ENCODE measurements around the gene DUSP21. TPM values are rescaled to one million over a fixed set of nuclear protein-coding genes. Genes with fewer than 3 reads are reported as not detected.
"Not testable (repeated sequence)": the region's sequence is repeated elsewhere in the genome, so short reads cannot be mapped to it uniquely, and the experiment has no call there.

DUSP21 gene
- total RNA-seq = not detected

- no peak within 1 kb of the TSS for H3K27ac Mint-ChIP-seq
- POLR2A ChIA-PET = no interaction called here
These were observed at the start of gene DUSP21 for GRCh38 chrX:44843753-44844152. Gene DUSP21 (plus strand): TSS chrX:44844021. CDS start chrX:44844133, 112 bp downstream.

GRCh38 chrX:44795945-44796450, 47.8 kb upstream of the DUSP21 start:
- Mint-ChIP-seq H3K4me1 (ENCODE audit: low read depth) (no peaks in the 10 kb centered on the region), H3K27ac (no peak overlapping the region), H3K4me3 (no peak overlapping the region), H3K36me3 (ENCODE audit: low read depth) (no peaks in the 10 kb centered on the region), H3K9me3 (ENCODE audit: insufficient read depth) (no peaks in the 10 kb centered on the region), H3K27me3 (ENCODE audit: low read depth) (no peaks in the 10 kb centered on the region)
- DNase-seq (no peak), ATAC-seq (no peak)
- POLR2A ChIA-PET = no interaction called here
- CTCF ChIA-PET = no interaction called here

More at GRCh38 chrX:44843753-44844152, at the start of gene DUSP21:
- Mint-ChIP-seq H3K4me3 (no peak within 1 kb of the TSS), H3K27me3 (ENCODE audit: low read depth) (no peaks in the 10 kb centered on the region), H3K4me1 (ENCODE audit: low read depth) (no peaks in the 10 kb centered on the region), H3K9me3 (ENCODE audit: insufficient read depth) (no peaks in the 10 kb centered on the region), H3K36me3 (ENCODE audit: low read depth) (no peaks in the 10 kb centered on the region)
- CTCF ChIA-PET = no interaction called here
- ATAC-seq (no peak), DNase-seq (no peak)

GRCh38 chrX:44802613-44803012, 41.2 kb upstream of the DUSP21 start:
- no peak for ATAC-seq
- Mint-ChIP-seq H3K27ac (no peak overlapping the region), H3K4me1 (ENCODE audit: low read depth) (no peaks in the 10 kb centered on the region), H3K9me3 (ENCODE audit: insufficient read depth) (no peaks in the 10 kb centered on the region), H3K36me3 (ENCODE audit: low read depth) (no peaks in the 10 kb centered on the region), H3K4me3 (no peak overlapping the region), H3K27me3 (ENCODE audit: low read depth) (no peaks in the 10 kb centered on the region)
- POLR2A ChIA-PET = no interaction called here
- CTCF ChIA-PET = no interaction called here
- DNase-seq = no peak

- CTCF ChIA-PET = no interaction called here
- POLR2A ChIA-PET = no interaction called here
- no peak for ATAC-seq
- Mint-ChIP-seq H3K36me3 (ENCODE audit: low read depth) (no peaks in the 10 kb centered on the region), H3K27ac (no peak overlapping the region), H3K9me3 (ENCODE audit: insufficient read depth) (no peaks in the 10 kb centered on the region), H3K4me3 (no peak overlapping the region), H3K4me1 (ENCODE audit: low read depth) (no peaks in the 10 kb centered on the region), H3K27me3 (ENCODE audit: low read depth) (no peaks in the 10 kb centered on the region)
- DNase-seq = no peak
These were observed 28.1 kb upstream of the DUSP21 start for GRCh38 chrX:44815681-44816080.

GRCh38 chrX:44816367-44816766, 27.5 kb upstream of the DUSP21 start:
- ATAC-seq = no peak
- no peak overlapping the region for H3K4me3 Mint-ChIP-seq
- H3K9me3 Mint-ChIP-seq (ENCODE audit: insufficient read depth) = no peaks in the 10 kb centered on the region
- H3K27me3 Mint-ChIP-seq (ENCODE audit: low read depth) = no peaks in the 10 kb centered on the region
- CTCF ChIA-PET = no interaction called here
- POLR2A ChIA-PET = no interaction called here
- H3K36me3 Mint-ChIP-seq (ENCODE audit: low read depth) = no peaks in the 10 kb centered on the region
- H3K27ac Mint-ChIP-seq = no peak overlapping the region
- no peak for DNase-seq
- H3K4me1 Mint-ChIP-seq (ENCODE audit: low read depth) = no peaks in the 10 kb centered on the region

- no peak overlapping the region for H3K27ac Mint-ChIP-seq
- CTCF ChIA-PET = no interaction called here
- H3K9me3 Mint-ChIP-seq (ENCODE audit: insufficient read depth) = no peaks in the 10 kb centered on the region
- ATAC-seq (no peak), DNase-seq (no peak)
- H3K36me3 Mint-ChIP-seq (ENCODE audit: low read depth) = no peaks in the 10 kb centered on the region
- POLR2A ChIA-PET = no interaction called here
- H3K4me3 Mint-ChIP-seq = no peak overlapping the region
- H3K4me1 Mint-ChIP-seq (ENCODE audit: low read depth) = no peaks in the 10 kb centered on the region
- H3K27me3 Mint-ChIP-seq (ENCODE audit: low read depth) = no peaks in the 10 kb centered on the region
These were observed 26.8 kb upstream of the DUSP21 start for GRCh38 chrX:44817029-44817428.

GRCh38 chrX:44822601-44823000, 21.2 kb upstream of the DUSP21 start:
- Mint-ChIP-seq H3K4me3 (no peak overlapping the region), H3K9me3 (ENCODE audit: insufficient read depth) (peaks cover 5% of the 10 kb centered on the region), H3K27ac (no peak overlapping the region), H3K4me1 (ENCODE audit: low read depth) (no peaks in the 10 kb centered on the region), H3K36me3 (ENCODE audit: low read depth) (no peaks in the 10 kb centered on the region), H3K27me3 (ENCODE audit: low read depth) (no peaks in the 10 kb centered on the region)
- no peak for DNase-seq
- ChIA-PET CTCF (interaction anchor here (0.6 kb wide), 1 partner anchor 240 kb away, joined by 3 read pairs; no protein-coding TSS in a partner anchor), POLR2A (no interaction called here)
- no peak for ATAC-seq

- POLR2A ChIA-PET; H3K4me1 Mint-ChIP-seq (ENCODE audit: low read depth); H3K27ac Mint-ChIP-seq; ATAC-seq; H3K4me3 Mint-ChIP-seq; H3K9me3 Mint-ChIP-seq (ENCODE audit: insufficient read depth); DNase-seq; H3K36me3 Mint-ChIP-seq (ENCODE audit: low read depth); H3K27me3 Mint-ChIP-seq (ENCODE audit: low read depth): not testable (repeated sequence)
- CTCF ChIA-PET = interaction anchor here (0.6 kb wide), 1 partner anchor 240 kb away, joined by 3 read pairs; no protein-coding TSS in a partner anchor
These were observed 20.6 kb upstream of the DUSP21 start for GRCh38 chrX:44823193-44823592.

- H3K4me1 Mint-ChIP-seq (ENCODE audit: low read depth) = no peaks in the 10 kb centered on the region
- CTCF ChIA-PET = no interaction called here
- H3K9me3 Mint-ChIP-seq (ENCODE audit: insufficient read depth) = peaks cover 1% of the 10 kb centered on the region
- no peak for ATAC-seq
- no peak for DNase-seq
- H3K27ac Mint-ChIP-seq = no peak overlapping the region
- no peaks in the 10 kb centered on the region for H3K27me3 Mint-ChIP-seq (ENCODE audit: low read depth)
- H3K4me3 Mint-ChIP-seq = no peak overlapping the region
- POLR2A ChIA-PET = no interaction called here
- no peaks in the 10 kb centered on the region for H3K36me3 Mint-ChIP-seq (ENCODE audit: low read depth)
These were observed 15.7 kb upstream of the DUSP21 start for GRCh38 chrX:44828008-44828605.

- ChIA-PET CTCF (no interaction called here), POLR2A (no interaction called here)
- H3K4me1 Mint-ChIP-seq (ENCODE audit: low read depth) = no peaks in the 10 kb centered on the region
- H3K9me3 Mint-ChIP-seq (ENCODE audit: insufficient read depth) = no peaks in the 10 kb centered on the region
- no peak overlapping the region for H3K27ac Mint-ChIP-seq
- no peaks in the 10 kb centered on the region for H3K27me3 Mint-ChIP-seq (ENCODE audit: low read depth)
- no peak for ATAC-seq
- no peaks in the 10 kb centered on the region for H3K36me3 Mint-ChIP-seq (ENCODE audit: low read depth)
- no peak for DNase-seq
- H3K4me3 Mint-ChIP-seq = no peak overlapping the region
These were observed 14.0 kb upstream of the DUSP21 start for GRCh38 chrX:44829832-44830231.

GRCh38 chrX:44842550-44843317, 1.1 kb upstream of the DUSP21 start:
- no peak overlapping the region for H3K4me3 Mint-ChIP-seq
- ChIA-PET CTCF (no interaction called here), POLR2A (no interaction called here)

GRCh38 chrX:44843318-44843702, 511 bp upstream of the DUSP21 start:
- no peak for ATAC-seq
- H3K27ac Mint-ChIP-seq = no peak overlapping the region
- POLR2A ChIA-PET = no interaction called here
- H3K4me3 Mint-ChIP-seq = no peak overlapping the region
- H3K27me3 Mint-ChIP-seq (ENCODE audit: low read depth) = no peaks in the 10 kb centered on the region
- no peak for DNase-seq
- no peaks in the 10 kb centered on the region for H3K36me3 Mint-ChIP-seq (ENCODE audit: low read depth)
- H3K4me1 Mint-ChIP-seq (ENCODE audit: low read depth) = no peaks in the 10 kb centered on the region
- no peaks in the 10 kb centered on the region for H3K9me3 Mint-ChIP-seq (ENCODE audit: insufficient read depth)
- CTCF ChIA-PET = no interaction called here

More at GRCh38 chrX:44842550-44843317, 1.1 kb upstream of the DUSP21 start:
- Mint-ChIP-seq H3K27me3 (ENCODE audit: low read depth) (no peaks in the 10 kb centered on the region), H3K4me1 (ENCODE audit: low read depth) (no peaks in the 10 kb centered on the region), H3K36me3 (ENCODE audit: low read depth) (no peaks in the 10 kb centered on the region), H3K9me3 (ENCODE audit: insufficient read depth) (no peaks in the 10 kb centered on the region), H3K27ac (no peak overlapping the region)
- no peak for DNase-seq
- no peak for ATAC-seq
